Amniotic epithelial cell (primary cell): ENCODE results near the gene ACBD6.

Experiments
- DNase-seq: peaks from one replicate; pipeline ENCODE4 v3.0.0-alpha.2; 2010; ENCODE audit warnings: low read depth

Gene ACBD6

GRCh38 chr1:180295999-180296398 is 206.4 kb downstream of the ACBD6 start:
- DNase-seq, result no peak

GRCh38 chr1:180294711-180295110 is 207.7 kb downstream of the ACBD6 start:
- no peak for DNase-seq

DNA sequence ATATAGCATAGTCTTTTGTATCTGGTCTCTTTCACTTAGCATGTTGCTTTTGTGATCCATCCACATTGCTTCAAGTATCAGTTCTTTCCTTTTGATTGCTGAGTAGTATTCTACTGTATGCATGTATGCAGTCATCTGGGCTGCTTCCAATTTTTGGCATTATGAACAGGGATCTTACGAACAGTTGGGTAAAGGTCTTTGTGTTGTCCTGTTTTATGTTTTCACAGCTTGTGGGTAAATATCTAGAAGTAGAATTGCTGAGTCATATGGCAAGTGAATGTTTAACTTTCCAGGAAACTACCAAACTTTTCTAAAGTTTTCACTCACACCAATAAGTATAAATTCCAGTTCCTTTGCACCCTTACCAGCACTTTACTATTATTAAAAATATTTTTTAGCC is 211.4 kb downstream of the ACBD6 start:
- DNase-seq, result peak; percentile 48

- DNase-seq, result no peak
These were observed 211.9 kb downstream of the ACBD6 start for GRCh38 chr1:180290265-180291001.

GRCh38 chr1:180288940-180289339 is 213.4 kb downstream of the ACBD6 start:
- DNase-seq, result no peak

DNA sequence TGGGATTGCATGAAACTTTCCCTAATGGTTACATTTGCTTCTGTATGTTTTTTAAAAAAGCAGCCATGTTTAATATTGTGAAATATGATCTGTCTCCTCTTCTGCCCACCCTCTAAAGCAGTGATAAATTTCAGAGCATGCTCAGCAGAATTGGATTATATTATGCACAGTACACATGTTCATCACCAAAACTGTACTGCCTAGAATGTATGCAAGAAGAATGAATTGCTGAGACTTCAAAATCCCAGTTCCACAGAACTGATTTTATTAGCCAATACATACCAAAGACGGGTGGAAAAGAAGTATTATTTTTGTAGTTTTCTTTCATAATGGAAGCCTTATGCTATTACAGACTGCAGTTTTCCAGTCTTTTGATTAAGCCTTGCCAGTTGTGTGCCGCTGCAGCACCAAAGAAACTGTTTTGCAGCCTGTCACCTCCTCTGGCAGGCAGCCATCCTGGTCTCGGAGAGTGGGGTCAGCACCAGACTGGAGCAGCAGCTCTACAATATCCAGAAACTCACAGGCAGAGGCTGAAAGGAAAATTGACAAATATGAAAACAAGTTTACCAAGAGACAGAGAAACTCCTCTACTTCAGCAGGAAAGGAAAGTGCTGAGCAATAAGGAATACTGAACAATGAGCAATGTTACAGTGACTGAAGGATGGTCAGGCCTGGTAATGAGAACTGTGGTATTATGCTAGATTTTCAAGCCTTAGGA is 214.2 kb downstream of the ACBD6 start:
- DNase-seq, result no peak

DNA sequence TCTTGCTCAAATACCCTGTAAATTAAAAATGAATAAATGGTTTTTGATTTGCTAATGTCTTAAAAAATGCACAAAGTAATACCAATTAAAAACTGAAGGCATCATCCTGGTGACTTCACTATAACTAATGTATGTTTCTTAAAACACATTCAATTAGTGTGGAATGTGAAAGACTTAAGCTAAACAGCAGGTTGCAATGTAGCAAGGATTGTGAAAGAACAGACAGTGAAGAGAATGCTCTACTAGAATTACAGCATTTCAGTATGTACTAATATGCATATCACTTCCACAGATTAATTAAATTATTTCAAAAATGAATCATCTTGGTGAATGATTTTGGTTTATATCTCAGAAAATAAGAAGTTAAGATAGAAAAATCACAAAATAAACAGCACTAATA is 216.0 kb downstream of the ACBD6 start:
- DNase-seq, result peak; percentile 28

GRCh38 chr1:180283098-180283497 is 219.3 kb downstream of the ACBD6 start:
- no peak for DNase-seq

GRCh38 chr1:180282401-180283044 is 219.9 kb downstream of the ACBD6 start:
- DNase-seq, result peak; percentile 9

- DNase-seq, result no peak
These were observed 220.9 kb downstream of the ACBD6 start for GRCh38 chr1:180281490-180281889.

DNA sequence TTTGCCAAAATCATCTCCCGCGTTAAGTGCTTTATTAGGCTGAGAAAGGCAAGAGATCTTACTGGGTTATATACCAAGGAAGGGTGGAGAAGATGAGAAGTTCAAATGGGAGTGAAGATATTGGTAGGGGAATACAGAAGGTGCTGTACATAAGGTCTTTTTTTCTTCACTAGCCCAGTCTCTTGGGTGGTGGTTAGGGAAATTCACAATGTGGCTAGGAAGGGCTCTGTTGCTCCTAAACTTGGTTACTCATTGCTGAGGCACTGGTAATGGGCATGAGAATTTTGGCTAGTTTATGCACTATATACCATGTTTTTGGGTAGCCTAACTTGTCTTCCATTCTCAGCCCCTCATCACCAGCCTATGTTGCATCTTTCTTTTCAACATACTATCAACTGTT is 221.8 kb downstream of the ACBD6 start:
- no peak for DNase-seq

GRCh38 chr1:180279651-180280050 is 222.7 kb downstream of the ACBD6 start:
- DNase-seq, result no peak

DNA sequence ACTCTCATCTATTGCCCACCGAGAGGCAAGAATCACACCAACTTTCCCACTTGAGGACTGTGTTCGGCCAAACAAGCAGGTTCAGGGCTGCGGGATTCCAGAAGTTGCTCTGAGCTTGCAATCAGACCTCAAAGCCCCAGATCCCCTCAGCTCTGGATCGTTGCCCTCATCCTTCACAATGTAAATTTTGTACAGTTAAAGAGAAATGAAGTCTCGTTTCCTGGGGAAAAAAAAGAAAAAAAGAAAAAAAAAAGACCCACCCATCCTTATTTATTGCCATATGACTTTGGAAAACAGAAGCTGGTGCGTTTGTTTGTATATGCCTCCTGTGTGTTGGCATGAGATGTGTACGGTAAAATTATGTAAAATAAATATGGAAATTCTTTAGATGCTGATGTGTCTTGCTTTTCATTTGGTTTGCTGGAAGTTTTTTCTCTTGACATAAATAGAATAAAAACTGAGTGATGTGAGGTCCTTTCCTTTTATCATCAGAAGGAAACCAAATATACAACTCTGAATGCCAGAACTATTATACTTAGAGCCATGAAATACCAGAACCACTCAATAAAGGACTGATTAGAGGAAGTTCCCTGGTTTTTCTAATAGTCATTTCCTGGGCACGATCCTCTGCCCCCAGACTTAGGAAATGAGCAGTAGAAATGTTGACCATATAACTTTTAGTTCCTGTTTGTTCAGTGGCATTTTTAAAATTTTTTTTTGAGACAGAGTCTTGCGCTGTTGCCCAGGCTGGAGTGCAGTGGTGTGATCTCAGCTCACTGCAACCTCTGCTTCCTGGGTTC is 223.6 kb downstream of the ACBD6 start:
- DNase-seq, result no peak

- DNase-seq, result no peak
These were observed 224.2 kb downstream of the ACBD6 start for GRCh38 chr1:180278194-180278515.

GRCh38 chr1:180277476-180278193 is 224.7 kb downstream of the ACBD6 start:
- no peak for DNase-seq

GRCh38 chr1:180275726-180276125 is 226.7 kb downstream of the ACBD6 start:
- DNase-seq, result no peak

GRCh38 chr1:180274221-180274620 is 228.2 kb downstream of the ACBD6 start:
- no peak for DNase-seq

- no peak for DNase-seq
These were observed 229.3 kb downstream of the ACBD6 start for GRCh38 chr1:180273066-180273465.

GRCh38 chr1:180272395-180272794 is 230.0 kb downstream of the ACBD6 start:
- DNase-seq, result no peak

- DNase-seq, result peak; percentile 84
These were observed 230.8 kb downstream of the ACBD6 start for GRCh38 chr1:180271272-180272255.
